Measurements from ENCODE around the gene TFF3. TPM values are rescaled to one million over a fixed set of nuclear protein-coding genes. Genes with fewer than 3 reads are reported as not detected.

The TFF3 gene
- total and polyA plus RNA-seq, 2 of the 13 experiments (the other 11 are each of a cell fraction or from before 2014, with no cell fraction given): 14.2 to 26.9 TPM

- TF ChIP-seq ZNF766 (CRISPR knock-in tag; IDR thresholded peaks at IDR 0.05; ENCODE audit: borderline replicate concordance) (no peak), ZNF343 (CRISPR knock-in tag; IDR thresholded peaks at IDR 0.05) (no peak), ATF4 (CRISPR knock-in tag; IDR thresholded peaks at IDR 0.05) (no peak), ZNF652 (CRISPR knock-in tag; IDR thresholded peaks at IDR 0.05; ENCODE audit: borderline replicate concordance, low read depth) (no peak)
Observed at GRCh38 chr21:42296501-42296900, 18.7 kb downstream of the TFF3 start (continued).

DNA sequence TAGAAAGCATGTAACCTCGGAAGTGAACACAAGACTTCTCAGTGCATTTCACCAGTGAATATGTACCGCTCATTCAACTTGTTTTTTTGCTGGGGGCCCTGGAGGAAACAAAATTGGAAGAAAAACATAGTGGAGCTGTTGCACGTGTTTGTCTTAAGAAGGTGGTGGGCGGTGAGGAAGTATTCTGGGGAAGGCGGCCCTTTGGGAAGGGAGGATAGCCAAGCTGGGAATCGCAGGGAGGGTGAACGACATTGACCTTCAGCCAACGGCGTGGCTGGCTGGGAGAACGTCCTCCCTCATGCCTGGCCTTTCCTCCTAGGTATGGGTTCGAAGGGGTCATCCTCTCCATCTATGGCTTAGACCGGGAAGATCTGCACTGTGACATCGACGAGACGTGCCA, 19.4 kb downstream of the TFF3 start:
- ChIA-PET POLR2A (no interaction called here), CTCF (ENCODE audit: low intra/inter-chr PET ratio, low total read pairs) (no interaction called here)
- Histone ChIP-seq H3K9ac (ENCODE audit: insufficient read depth, low read depth, low read length) (no peak overlapping the region), H3K36me3 (replicated peaks in 1 of 2; ENCODE audit: control insufficient read depth in 1 of 2, insufficient read depth in 2 of 2, low read length in 2 of 2) (no peaks in the 10 kb centered on the region), H2AFZ (ENCODE audit: low read length) (no peak overlapping the region), H3K79me2 (ENCODE audit: insufficient read depth, low read length) (no peaks in the 10 kb centered on the region), H4K20me1 (ENCODE audit: insufficient read depth, low read length) (no peaks in the 10 kb centered on the region; the same call in 1 of the 2 replicates), H3K4me3 (replicated peaks in 1 of 3; ENCODE audit: insufficient read depth in 1 of 3, low read depth in 2 of 3, low read length in 3 of 3) (no peak overlapping the region), H3K27ac (ENCODE audit: extremely low read length, insufficient read depth, low read length) (no peak overlapping the region), H3K4me2 (ENCODE audit: low read depth, low read length) (no peak overlapping the region), H3K4me1 (ENCODE audit: insufficient read depth, low read length) (no peaks in the 10 kb centered on the region), H3K9me3 (ENCODE audit: low read length) (no peaks in the 10 kb centered on the region), H3K27me3 (ENCODE audit: control insufficient read depth in 1 of 2, insufficient read depth in 2 of 2, low read length in 2 of 2) (peaks cover 3 to 31% of the 10 kb centered on the region in 2 experiments; a peak in 3 of 5 replicates)
- intact Hi-C loops (cut with micrococcal nuclease; ENCODE audit: unreplicated experiment): no loop called here
- 38% methylated on average over 15 of the region's 15 CpGs for WGBS (ENCODE audit: low lambda C conversion rate)
- in situ Hi-C loops (cut with HindIII; ENCODE audit: extremely low pct_ligation_motif_present, low pct_unique_long_range_greater_than_20kb): no loop called here
- DNase-seq (ENCODE audit: low spot score): no peak
- FAIRE-seq: no peak
- BruUV-seq (replicated peaks): no TSS peak
- ATAC-seq: no peak
- TF ChIP-seq ZNF563 (CRISPR knock-in tag; IDR thresholded peaks at IDR 0.05): no peak
- TF ChIP-seq, protein P1, sequence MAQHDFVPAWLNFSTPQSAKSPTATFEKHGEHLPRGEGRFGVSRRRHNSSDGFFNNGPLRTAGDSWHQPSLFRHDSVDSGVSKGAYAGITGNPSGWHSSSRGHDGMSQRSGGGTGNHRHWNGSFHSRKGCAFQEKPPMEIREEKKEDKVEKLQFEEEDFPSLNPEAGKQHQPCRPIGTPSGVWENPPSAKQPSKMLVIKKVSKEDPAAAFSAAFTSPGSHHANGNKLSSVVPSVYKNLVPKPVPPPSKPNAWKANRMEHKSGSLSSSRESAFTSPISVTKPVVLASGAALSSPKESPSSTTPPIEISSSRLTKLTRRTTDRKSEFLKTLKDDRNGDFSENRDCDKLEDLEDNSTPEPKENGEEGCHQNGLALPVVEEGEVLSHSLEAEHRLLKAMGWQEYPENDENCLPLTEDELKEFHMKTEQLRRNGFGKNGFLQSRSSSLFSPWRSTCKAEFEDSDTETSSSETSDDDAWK (CRISPR knock-in tag; IDR thresholded peaks at IDR 0.05): no peak
- TF ChIP-seq GATAD1 (CRISPR knock-in tag; IDR thresholded peaks at IDR 0.05): no peak
- TF ChIP-seq, protein P2, sequence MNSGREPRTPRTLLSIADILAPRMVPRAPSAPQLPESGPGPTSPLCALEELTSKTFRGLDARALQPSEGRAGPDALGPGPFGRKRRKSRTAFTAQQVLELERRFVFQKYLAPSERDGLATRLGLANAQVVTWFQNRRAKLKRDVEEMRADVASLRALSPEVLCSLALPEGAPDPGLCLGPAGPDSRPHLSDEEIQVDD (CRISPR knock-in tag; IDR thresholded peaks at IDR 0.05; ENCODE audit: borderline replicate concordance): no peak
- no peak for TF ChIP-seq ZEB1 (IDR thresholded peaks at IDR 0.05; ENCODE audit: insufficient replicate concordance, low read depth)
- TF ChIP-seq JDP2 (CRISPR knock-in tag; IDR thresholded peaks at IDR 0.05; ENCODE audit: borderline replicate concordance): no peak
- TF ChIP-seq, protein P3, sequence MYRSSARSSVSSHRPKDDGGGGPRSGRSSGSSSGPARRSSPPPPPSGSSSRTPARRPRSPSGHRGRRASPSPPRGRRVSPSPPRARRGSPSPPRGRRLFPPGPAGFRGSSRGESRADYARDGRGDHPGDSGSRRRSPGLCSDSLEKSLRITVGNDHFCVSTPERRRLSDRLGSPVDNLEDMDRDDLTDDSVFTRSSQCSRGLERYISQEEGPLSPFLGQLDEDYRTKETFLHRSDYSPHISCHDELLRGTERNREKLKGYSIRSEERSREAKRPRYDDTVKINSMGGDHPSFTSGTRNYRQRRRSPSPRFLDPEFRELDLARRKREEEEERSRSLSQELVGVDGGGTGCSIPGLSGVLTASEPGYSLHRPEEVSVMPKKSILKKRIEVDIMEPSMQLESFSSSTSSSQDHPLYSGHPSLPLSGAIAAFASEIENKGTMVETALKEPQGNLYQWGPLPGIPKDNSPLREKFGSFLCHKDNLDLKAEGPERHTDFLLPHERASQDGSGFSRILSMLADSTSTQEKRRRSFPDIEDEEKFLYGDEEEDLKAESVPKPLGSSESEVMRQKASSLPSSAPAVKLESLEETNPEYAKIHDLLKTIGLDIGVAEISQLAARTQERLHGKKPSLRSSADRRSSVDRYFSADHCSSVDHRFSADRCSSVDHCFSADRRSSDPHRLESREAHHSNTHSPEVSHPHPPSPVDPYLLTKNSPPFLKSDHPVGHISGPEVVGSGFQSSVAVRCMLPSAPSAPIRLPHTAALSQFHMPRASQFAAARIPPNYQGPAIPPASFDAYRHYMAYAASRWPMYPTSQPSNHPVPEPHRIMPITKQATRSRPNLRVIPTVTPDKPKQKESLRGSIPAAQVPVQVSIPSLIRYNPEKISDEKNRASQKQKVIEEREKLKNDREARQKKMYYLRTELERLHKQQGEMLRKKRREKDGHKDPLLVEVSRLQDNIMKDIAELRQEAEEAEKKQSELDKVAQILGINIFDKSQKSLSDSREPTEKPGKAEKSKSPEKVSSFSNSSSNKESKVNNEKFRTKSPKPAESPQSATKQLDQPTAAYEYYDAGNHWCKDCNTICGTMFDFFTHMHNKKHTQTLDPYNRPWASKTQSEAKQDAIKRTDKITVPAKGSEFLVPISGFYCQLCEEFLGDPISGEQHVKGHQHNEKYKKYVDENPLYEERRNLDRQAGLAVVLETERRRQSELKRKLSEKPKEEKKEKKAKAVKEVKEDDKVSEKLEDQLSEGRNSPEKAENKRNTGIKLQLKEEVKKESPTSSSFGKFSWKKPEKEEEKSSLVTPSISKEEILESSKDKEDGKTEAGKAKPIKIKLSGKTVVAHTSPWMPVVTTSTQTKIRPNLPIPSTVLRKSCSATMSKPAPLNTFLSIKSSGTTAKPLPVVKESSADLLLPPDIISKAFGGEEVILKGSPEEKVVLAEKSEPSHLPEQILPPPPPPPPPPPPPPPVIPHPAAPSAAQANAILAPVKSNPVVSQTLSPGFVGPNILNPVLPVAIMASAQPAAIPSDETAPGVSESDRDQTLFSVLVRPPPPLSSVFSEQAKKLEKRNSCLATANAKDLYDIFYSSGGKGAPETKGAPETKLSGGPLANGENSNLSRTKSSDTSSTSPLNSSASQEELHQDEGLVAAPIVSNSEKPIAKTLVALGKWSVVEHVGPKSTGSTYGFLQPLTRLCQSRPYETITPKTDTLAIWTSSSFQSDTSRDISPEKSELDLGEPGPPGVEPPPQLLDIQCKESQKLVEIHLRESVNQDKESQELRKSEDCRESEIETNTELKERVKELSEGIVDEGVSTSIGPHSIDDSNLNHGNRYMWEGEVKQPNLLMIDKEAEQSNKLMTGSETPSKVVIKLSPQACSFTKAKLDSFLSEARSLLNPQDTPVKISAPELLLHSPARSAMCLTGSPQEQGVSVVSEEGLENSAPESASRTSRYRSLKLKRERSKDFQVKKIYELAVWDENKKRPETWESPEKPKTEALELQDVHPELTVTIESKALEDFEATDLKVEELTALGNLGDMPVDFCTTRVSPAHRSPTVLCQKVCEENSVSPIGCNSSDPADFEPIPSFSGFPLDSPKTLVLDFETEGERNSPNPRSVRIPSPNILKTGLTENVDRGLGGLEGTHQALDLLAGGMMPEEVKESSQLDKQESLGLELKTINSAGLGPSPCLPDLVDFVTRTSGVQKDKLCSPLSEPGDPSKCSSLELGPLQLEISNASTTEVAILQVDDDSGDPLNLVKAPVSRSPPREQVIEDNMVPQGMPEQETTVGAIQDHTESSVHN (CRISPR knock-in tag; IDR thresholded peaks at IDR 0.05): no peak
- TF ChIP-seq ZNF256 (CRISPR knock-in tag; conservative IDR thresholded peaks at IDR 0.05): no peak
- TF ChIP-seq ETV6 (CRISPR knock-in tag; conservative IDR thresholded peaks at IDR 0.05): no peak
